Right lobe of liver (tissue), 6 donors: ENCODE results near the gene EIF3L. TPM values are rescaled to one million over a fixed set of nuclear protein-coding genes. Genes with fewer than 3 reads are reported as not detected.

Source experiments
- ATAC-seq, 4 donors: fragments of 200-7000 bp; cut with Tn5 transposase; one replicate each; pipeline ENCODE4 v1.9.1; 2020; ENCODE audit warnings: mild to moderate bottlenecking in 4 of 4, moderate library complexity in 4 of 4
- DNase-seq, 3 donors: peaks; one replicate each; pipeline ENCODE4 v3.0.0-alpha.2; 2020
- H3K27ac ChIP-seq, 3 donors: fragments of 200-600 bp; one replicate each; pipeline ENCODE4 v1.8.0; 2022
- H3K27me3 ChIP-seq, 2 donors: fragments of 200-600 bp; one replicate each; pipeline ENCODE4 v1.8.0; 2022
- H3K36me3 ChIP-seq, 4 donors: fragments of 200-600 bp; sonication (generic) in 1 of 4; one replicate each; pipeline versions ENCODE4 v1.5.1 to v1.8.0; 2017 to 2022; ENCODE audit warnings: control low read depth in 1 of 4
- H3K4me1 ChIP-seq, 4 donors: fragments of 200-600 bp; sonication (generic) in 1 of 4; one replicate each; pipeline versions ENCODE4 v1.5.1 to v1.8.0; 2017 to 2022; ENCODE audit warnings: control low read depth in 1 of 4
- H3K4me3 ChIP-seq, 3 donors: fragments of 200-600 bp; one replicate each; pipeline ENCODE4 v1.8.0; 2022
- H3K9me3 ChIP-seq, 4 donors: fragments of 200-600 bp; sonication (generic) in 1 of 4; one replicate each; pipeline versions ENCODE4 v1.5.1 to v1.8.0; 2017 to 2022; ENCODE audit warnings: control low read depth in 1 of 4
- CTCF ChIP-seq, 4 donors: fragments of 200-600 bp in 3 of 4; fragments of 450-650 bp in 1 of 4; IDR thresholded peaks; one replicate each; pipeline versions ENCODE4 v1.5.1 to v1.8.0; 2016 to 2022; ENCODE audit warnings: antibody characterized with exemption in 4 of 4, mild to moderate bottlenecking in 2 of 4
- POLR2A ChIP-seq: fragments of 450-650 bp; IDR thresholded peaks from one replicate; pipeline ENCODE4 v1.6.1; 2017; ENCODE audit warnings: antibody characterized with exemption, mild to moderate bottlenecking
- WGBS: methylation state at CpG from one replicate; pipeline ENCODE4 v1.1.6; 2018; ENCODE audit warnings: low coverage, low lambda C conversion rate; ENCODE audit not compliant: insufficient coverage; ENCODE audit errors: missing lambda C conversion rate; 5-methylcytosine and 5-hydroxymethylcytosine counted together
- intact Hi-C, 2 donors: fragments of 100-400 bp; cut with DNase I; formaldehyde crosslinking; loops; one replicate each; pipeline versions ENCODE4 v1.11.2 to v1.14.1; 2022
- total RNA-seq, 6 experiments: library from RNA; depleted of rRNA in 2 of 6; stranded (reverse); fragments of >200 nt in 2 of 6; fragmentation: NEBNext Ultra II Directional in 3 of 6; extraction: Animal tissue kit (Norgen Biotek cat#: 25700) in 3 of 6; gene quantifications; one replicate each; pipeline versions ENCODE4 v1.1.0 to v1.2.4, GENCODE V29; 2016 to 2023
- donor health status: DM: no; HTN: yes; CAD: no.
- donor health status: DM: no; HTN: no; CAD: no.
- donor health status: DM: no; HTN: no; CAD: no.
- donor health status: DM: no; HTN: yes; CAD: no.
- donor health status: DM: no; HTN: yes; CAD: no.

The EIF3L gene
- total RNA-seq, 6 experiments from 2014 or later = 117 to 200 (median 164) TPM

GRCh38 chr22:37803195-37803638 lies 46.0 kb upstream of the EIF3L start:
- peak overlapping the region in 2 of 3 donors; percentile 30 to 69 for H3K27ac ChIP-seq
- peak overlapping the region; percentile 61 to 66 (median 66) for H3K4me3 ChIP-seq
- DNase-seq (no peak), ATAC-seq (peak in 3 of 4 donors; percentile 3 to 22 (median 4))
- intact Hi-C loops = no loop called here
- no peaks in the 10 kb centered on the region for H3K27me3 ChIP-seq
- 4% methylated on average over 12 of the region's 16 CpGs for whole genome bisulfite sequencing
- no peaks in the 10 kb centered on the region for H3K9me3 ChIP-seq
- peaks cover 0 to 17% (median 4%) of the 10 kb centered on the region in 4 donors for H3K4me1 ChIP-seq
- no peaks in the 10 kb centered on the region for H3K36me3 ChIP-seq
- TF ChIP-seq CTCF (IDR thresholded peaks at IDR 0.05) = no peak
- TF ChIP-seq POLR2A = no peak

GRCh38 chr22:37803639-37804351 lies 45.4 kb upstream of the EIF3L start:
- intact Hi-C loops = no loop called here
- Histone ChIP-seq H3K9me3 (no peaks in the 10 kb centered on the region), H3K27ac (peak overlapping the region in 2 of 3 donors; percentile 30 to 83), H3K4me3 (no peak overlapping the region), H3K36me3 (no peaks in the 10 kb centered on the region), H3K27me3 (no peaks in the 10 kb centered on the region), H3K4me1 (peaks cover 0 to 22% (median 7%) of the 10 kb centered on the region in 4 donors)
- DNase-seq = no peak
- WGBS = 53% methylated on average over 14 of the region's 34 CpGs
- no peak for TF ChIP-seq CTCF (IDR thresholded peaks at IDR 0.05)
- no peak for TF ChIP-seq POLR2A
- no peak for ATAC-seq

GRCh38 chr22:37804352-37804880 lies 44.8 kb upstream of the EIF3L start:
- no peak for ATAC-seq
- Histone ChIP-seq H3K36me3 (no peaks in the 10 kb centered on the region), H3K4me1 (peaks cover 0 to 29% (median 10%) of the 10 kb centered on the region in 4 donors), H3K27ac (peak overlapping the region; percentile 72 to 87 (median 83)), H3K27me3 (no peaks in the 10 kb centered on the region), H3K9me3 (no peaks in the 10 kb centered on the region), H3K4me3 (peak overlapping the region; percentile 40 to 84 (median 63))
- no peak for DNase-seq
- TF ChIP-seq POLR2A = no peak
- 10% methylated on average over 8 of the region's 29 CpGs for WGBS
- intact Hi-C loops = no loop called here

GRCh38 chr22:37804881-37805809 lies 44.1 kb upstream of the EIF3L start:
- DNase-seq (peak; percentile 91 to 93 (median 92)), ATAC-seq (peak; percentile 50 to 63 (median 58))
- H3K4me1 ChIP-seq = peaks cover 0 to 36% (median 10%) of the 10 kb centered on the region in 4 donors
- no peaks in the 10 kb centered on the region for H3K36me3 ChIP-seq
- 9% methylated on average over 14 of the region's 87 CpGs for WGBS
- TF ChIP-seq POLR2A (peak; percentile 93), CTCF (IDR thresholded peaks at IDR 0.05) (no peak)
- H3K27me3 ChIP-seq = no peaks in the 10 kb centered on the region
- no peaks in the 10 kb centered on the region for H3K9me3 ChIP-seq
- peak overlapping the region; percentile 72 to 87 (median 83) for H3K27ac ChIP-seq
- H3K4me3 ChIP-seq = peak overlapping the region; percentile 40 to 84 (median 63)
- intact Hi-C loops = no loop called here
